Suprapubic skin (tissue), 4 donors: Measurements from ENCODE around the gene MFSD6. TPM values are rescaled to one million over a fixed set of nuclear protein-coding genes. Genes with fewer than 3 reads are reported as not detected.

Experiments used
- DNase-seq, 2 donors: peaks; one replicate each; pipeline ENCODE4 v3.0.0-alpha.2; 2019; ENCODE audit warnings: low spot score in 2 of 2
- H3K27ac ChIP-seq: fragments of 200-600 bp; sonication (generic); one replicate; pipeline ENCODE4 v1.5.1; 2019
- H3K27me3 ChIP-seq: fragments of 200-600 bp; sonication (generic); one replicate; pipeline ENCODE4 v1.5.1; 2019
- H3K36me3 ChIP-seq: fragments of 200-600 bp; sonication (generic); one replicate; pipeline ENCODE4 v1.5.1; 2019
- H3K4me1 ChIP-seq: fragments of 200-600 bp; sonication (generic); one replicate; pipeline ENCODE4 v1.5.1; 2019
- H3K4me3 ChIP-seq: fragments of 200-600 bp; sonication (generic); one replicate; pipeline ENCODE4 v1.5.1; 2019; ENCODE audit warnings: mild to moderate bottlenecking
- H3K9me3 ChIP-seq: fragments of 200-600 bp; sonication (generic); one replicate; pipeline ENCODE4 v1.5.1; 2019
- EP300 ChIP-seq: sonication (generic); formaldehyde crosslinking; IDR thresholded peaks from one replicate; pipeline ENCODE4 v1.6.1; 2017; ENCODE audit warnings: antibody characterized with exemption
- POLR2A ChIP-seq, 2 donors: fragments of 450-650 bp; IDR thresholded peaks; one replicate each; pipeline ENCODE4 v1.6.1; 2017; ENCODE audit warnings: antibody characterized with exemption in 2 of 2, mild to moderate bottlenecking in 2 of 2, moderate library complexity in 2 of 2
- POLR2AphosphoS5 ChIP-seq, 3 donors: sonication (generic); formaldehyde crosslinking; IDR thresholded peaks; one replicate each; pipeline ENCODE4 v1.6.1; 2017; ENCODE audit warnings: antibody characterized with exemption in 3 of 3
- WGBS: methylation state at CpG from one replicate; pipeline ENCODE4 v1.1.5; 2018; 5-methylcytosine and 5-hydroxymethylcytosine counted together
- total RNA-seq, 4 donors: library from RNA; depleted of rRNA; stranded (reverse); fragments of >200 nt; gene quantifications; one replicate each; pipeline ENCODE4 v1.1.0, GENCODE V29; 2016
- TF ChIP-seq, protein P1 (sequence below), 2 donors: fragments of 200-600 bp in 1 of 2; fragments of 450-650 bp in 1 of 2; sonication (generic) in 1 of 2; IDR thresholded peaks; one replicate each; pipeline ENCODE4 v1.5.1; 2016 to 2019; ENCODE audit warnings: antibody characterized with exemption in 2 of 2, mild to moderate bottlenecking in 1 of 2, moderate library complexity in 1 of 2

MFSD6 gene
- total RNA-seq, 4 donors from 2014 or later, result 182 to 295 (median 199) TPM

DNA sequence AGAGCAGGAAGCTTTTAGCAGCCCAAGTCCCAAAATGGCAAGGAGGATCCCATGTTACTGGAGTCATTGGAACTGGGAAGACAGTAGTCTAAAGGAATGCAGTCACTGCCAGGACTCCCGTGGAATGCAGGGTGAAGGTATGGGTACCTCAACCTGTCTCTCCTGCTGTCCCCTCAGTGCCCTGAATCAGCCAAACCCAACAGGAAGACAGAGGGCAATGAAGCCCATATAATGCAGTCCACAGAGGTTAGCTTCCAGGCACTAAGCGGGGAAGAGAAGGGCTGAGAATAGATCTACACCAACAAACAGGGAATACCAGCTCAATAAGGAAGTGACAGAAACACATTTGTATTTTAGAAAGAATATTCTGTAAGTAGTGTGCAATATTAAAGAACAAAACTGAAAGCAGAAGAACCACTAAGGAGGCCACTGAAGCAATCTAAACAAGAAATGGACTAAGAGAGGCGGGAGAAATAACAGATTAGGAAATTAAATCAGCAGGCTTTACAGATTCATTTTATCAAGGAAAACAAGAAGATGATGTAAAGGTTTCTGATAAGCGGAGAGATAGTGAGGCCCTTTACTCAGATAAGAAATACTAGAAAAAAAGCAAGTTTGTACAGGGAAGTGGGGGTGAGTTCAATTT, 118.1 kb downstream of the MFSD6 start:
- Histone ChIP-seq H3K4me3 (no peak overlapping the region), H3K4me1 (peaks cover 14% of the 10 kb centered on the region), H3K27ac (no peak overlapping the region), H3K9me3 (no peaks in the 10 kb centered on the region), H3K27me3 (no peaks in the 10 kb centered on the region), H3K36me3 (no peaks in the 10 kb centered on the region)
- TF ChIP-seq, protein P1, sequence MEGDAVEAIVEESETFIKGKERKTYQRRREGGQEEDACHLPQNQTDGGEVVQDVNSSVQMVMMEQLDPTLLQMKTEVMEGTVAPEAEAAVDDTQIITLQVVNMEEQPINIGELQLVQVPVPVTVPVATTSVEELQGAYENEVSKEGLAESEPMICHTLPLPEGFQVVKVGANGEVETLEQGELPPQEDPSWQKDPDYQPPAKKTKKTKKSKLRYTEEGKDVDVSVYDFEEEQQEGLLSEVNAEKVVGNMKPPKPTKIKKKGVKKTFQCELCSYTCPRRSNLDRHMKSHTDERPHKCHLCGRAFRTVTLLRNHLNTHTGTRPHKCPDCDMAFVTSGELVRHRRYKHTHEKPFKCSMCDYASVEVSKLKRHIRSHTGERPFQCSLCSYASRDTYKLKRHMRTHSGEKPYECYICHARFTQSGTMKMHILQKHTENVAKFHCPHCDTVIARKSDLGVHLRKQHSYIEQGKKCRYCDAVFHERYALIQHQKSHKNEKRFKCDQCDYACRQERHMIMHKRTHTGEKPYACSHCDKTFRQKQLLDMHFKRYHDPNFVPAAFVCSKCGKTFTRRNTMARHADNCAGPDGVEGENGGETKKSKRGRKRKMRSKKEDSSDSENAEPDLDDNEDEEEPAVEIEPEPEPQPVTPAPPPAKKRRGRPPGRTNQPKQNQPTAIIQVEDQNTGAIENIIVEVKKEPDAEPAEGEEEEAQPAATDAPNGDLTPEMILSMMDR (IDR thresholded peaks at IDR 0.05), result no peak
- TF ChIP-seq POLR2AphosphoS5 (IDR thresholded peaks at IDR 0.05) (no peak), EP300 (no peak), POLR2A (IDR thresholded peaks at IDR 0.05) (no peak)
- WGBS, result 91% methylated on average over 4 of the region's 4 CpGs
- DNase-seq, result no peak

DNA sequence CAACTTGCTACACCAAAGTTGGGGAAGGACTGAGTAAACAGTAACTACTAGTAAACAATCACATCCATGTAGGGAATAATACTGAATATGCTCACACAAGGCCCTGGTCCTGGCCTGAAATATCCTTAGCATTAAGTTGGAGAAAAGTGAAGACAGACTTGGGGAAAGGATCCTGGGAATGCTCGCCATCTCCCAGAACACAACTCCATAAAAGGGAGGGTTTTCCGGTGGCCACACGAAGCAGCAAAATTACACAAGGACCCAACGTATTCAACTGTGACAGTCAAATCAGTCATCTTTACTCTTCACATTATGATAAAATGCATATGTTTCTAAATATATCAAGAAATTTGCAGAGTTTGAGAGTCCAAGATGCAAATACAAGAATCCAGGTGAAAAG, 119.1 kb downstream of the MFSD6 start:
- Histone ChIP-seq H3K27ac (no peak overlapping the region), H3K36me3 (no peaks in the 10 kb centered on the region), H3K9me3 (no peaks in the 10 kb centered on the region), H3K4me3 (no peak overlapping the region), H3K4me1 (peaks cover 16% of the 10 kb centered on the region), H3K27me3 (no peaks in the 10 kb centered on the region)
- WGBS, result 88% methylated on average over 4 of the region's 4 CpGs
- no peak for DNase-seq
- TF ChIP-seq, protein P1 (IDR thresholded peaks at IDR 0.05), result no peak
- TF ChIP-seq EP300, result no peak
- TF ChIP-seq POLR2A (IDR thresholded peaks at IDR 0.05), result no peak
- TF ChIP-seq POLR2AphosphoS5 (IDR thresholded peaks at IDR 0.05), result no peak

DNA sequence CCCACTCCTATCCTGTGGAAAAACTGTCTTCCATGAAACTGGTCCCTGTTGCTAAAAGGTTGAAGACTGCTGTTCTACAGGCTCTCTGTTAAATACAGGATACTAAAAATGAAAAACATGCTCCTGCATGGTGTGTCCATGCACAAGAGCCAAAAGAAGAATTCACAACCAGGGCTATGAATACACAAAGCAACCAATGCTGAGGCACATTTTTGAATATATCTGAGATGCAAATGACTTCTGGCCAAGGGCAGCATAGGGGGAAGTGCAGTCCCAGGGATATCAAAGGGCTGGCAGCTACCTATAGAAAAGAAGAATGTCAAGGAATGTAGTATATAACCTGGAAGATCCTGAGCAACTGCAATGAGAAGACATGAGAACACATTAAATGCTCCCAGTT, 119.8 kb downstream of the MFSD6 start:
- no peak for DNase-seq
- H3K27ac ChIP-seq, result no peak overlapping the region
- no peak for TF ChIP-seq EP300
- no peak for TF ChIP-seq POLR2A (IDR thresholded peaks at IDR 0.05)
- no peak for TF ChIP-seq POLR2AphosphoS5 (IDR thresholded peaks at IDR 0.05)
- TF ChIP-seq, protein P1 (IDR thresholded peaks at IDR 0.05), result no peak
- no peaks in the 10 kb centered on the region for H3K27me3 ChIP-seq
- H3K4me3 ChIP-seq, result no peak overlapping the region
- H3K36me3 ChIP-seq, result no peaks in the 10 kb centered on the region
- no peaks in the 10 kb centered on the region for H3K9me3 ChIP-seq
- peaks cover 22% of the 10 kb centered on the region for H3K4me1 ChIP-seq

DNA sequence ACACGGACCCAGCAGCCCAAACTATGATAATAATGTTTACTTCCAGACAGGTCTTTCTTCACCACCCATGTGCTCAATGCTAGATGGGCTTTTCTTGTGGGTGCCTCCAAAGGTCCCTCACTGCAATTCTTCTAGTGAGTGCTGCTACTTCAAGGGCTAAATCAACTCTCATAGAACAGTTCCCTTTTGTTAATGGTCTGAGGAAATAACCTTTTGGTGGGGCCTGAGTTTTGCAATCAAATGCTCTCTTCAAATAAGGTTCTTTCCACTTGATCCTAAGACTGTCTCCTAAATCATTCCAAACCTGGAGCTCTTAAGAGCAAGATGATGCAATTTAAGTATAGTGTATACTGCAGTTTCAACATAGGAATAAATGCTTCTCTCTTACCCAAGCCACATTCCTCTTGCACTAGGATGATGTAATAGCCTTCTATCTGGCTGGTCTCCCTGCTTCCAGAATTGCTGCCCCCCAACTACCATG, 120.4 kb downstream of the MFSD6 start:
- DNase-seq, result no peak

DNA sequence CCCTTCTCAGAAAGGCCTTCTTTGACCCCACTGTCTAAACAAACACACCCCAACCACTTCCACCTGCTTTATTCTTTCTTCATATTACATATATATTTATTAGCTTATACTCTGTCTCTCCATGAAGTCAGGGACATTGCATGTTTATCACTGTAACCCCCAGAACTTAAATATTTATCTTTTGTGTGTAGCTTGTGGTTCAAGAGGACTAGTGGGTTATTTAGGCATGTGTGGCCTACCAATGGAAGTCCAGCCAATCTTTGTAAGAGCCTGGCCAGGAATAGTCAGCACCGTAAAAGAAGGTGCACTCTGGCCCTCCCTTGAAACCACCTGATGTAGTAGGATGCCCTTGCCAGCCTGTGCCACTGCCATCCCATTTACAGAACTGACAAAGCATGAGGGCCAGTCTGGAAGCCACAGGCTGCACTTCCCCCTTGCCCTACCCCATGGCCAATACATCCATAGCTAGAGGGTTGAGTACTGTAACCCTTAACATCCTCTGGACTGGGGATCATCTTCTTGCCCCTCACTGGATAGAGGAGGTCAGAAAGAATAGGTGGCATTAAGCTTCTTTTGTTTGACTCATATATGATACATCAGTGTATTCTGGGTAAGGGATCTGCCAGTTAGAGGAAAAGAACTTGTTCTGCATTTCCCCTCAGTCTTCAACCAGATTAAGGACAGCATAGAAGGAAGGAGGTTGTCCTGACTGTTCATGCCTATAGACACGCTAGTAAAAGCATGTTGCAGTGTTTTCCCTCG, 121.5 kb downstream of the MFSD6 start:
- H3K36me3 ChIP-seq, result no peaks in the 10 kb centered on the region
- peaks cover 29% of the 10 kb centered on the region for H3K4me1 ChIP-seq
- DNase-seq, result no peak
- no peak overlapping the region for H3K4me3 ChIP-seq
- WGBS, result 57% methylated on average over 3 of the region's 3 CpGs
- H3K9me3 ChIP-seq, result no peaks in the 10 kb centered on the region
- TF ChIP-seq POLR2A (IDR thresholded peaks at IDR 0.05) (no peak), EP300 (no peak), POLR2AphosphoS5 (IDR thresholded peaks at IDR 0.05) (no peak)
- TF ChIP-seq, protein P1 (IDR thresholded peaks at IDR 0.05), result no peak
- no peak overlapping the region for H3K27ac ChIP-seq
- H3K27me3 ChIP-seq, result no peaks in the 10 kb centered on the region

More for the DNA sequence above, 120.4 kb downstream of the MFSD6 start:
- no peak overlapping the region for H3K27ac ChIP-seq
- no peaks in the 10 kb centered on the region for H3K9me3 ChIP-seq
- H3K4me3 ChIP-seq, result no peak overlapping the region
- H3K27me3 ChIP-seq, result no peaks in the 10 kb centered on the region
- no peak for TF ChIP-seq POLR2A (IDR thresholded peaks at IDR 0.05)
- peaks cover 26% of the 10 kb centered on the region for H3K4me1 ChIP-seq
- 50% methylated on average over 1 of the region's 1 CpG for WGBS
- no peaks in the 10 kb centered on the region for H3K36me3 ChIP-seq
